ENCODE data around the gene C19orf38.

Gene C19orf38

DNA sequence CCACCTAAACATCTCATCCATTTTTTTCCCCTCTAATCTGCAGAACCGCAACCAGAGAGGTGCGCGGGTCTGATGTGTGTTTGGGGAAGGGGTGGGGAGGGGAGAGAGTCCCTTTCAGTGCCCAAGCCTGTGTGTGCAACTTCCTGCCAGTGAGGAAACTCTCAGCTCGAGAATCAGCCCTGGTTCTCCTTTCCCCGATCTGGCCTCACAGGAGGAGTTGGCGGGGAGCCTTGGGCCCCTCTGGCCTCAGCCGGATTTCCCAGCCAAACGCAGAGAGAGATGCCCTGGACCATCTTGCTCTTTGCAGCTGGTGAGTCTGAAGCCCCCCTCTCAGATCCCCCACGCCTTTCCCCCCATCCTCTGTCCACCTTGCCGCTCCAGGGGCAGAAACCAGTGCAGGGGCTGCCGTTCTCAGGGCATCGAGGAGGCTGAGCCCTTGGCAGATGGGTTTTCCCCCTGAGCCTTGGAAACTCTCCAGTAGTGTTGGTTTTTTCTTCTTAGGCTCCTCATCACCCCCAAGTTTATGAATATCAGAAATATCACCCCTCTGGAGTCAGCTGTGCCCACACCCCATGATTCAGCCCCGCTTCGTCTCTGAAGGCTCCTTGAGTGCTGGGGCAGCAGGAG is at the start of gene C19orf38:
Gene C19orf38 (plus strand): TSS at position 186 of the 627 bp plus-strand sequence. CDS start 94 bp downstream, at position 280.
- FAIRE-seq: no peak

DNA sequence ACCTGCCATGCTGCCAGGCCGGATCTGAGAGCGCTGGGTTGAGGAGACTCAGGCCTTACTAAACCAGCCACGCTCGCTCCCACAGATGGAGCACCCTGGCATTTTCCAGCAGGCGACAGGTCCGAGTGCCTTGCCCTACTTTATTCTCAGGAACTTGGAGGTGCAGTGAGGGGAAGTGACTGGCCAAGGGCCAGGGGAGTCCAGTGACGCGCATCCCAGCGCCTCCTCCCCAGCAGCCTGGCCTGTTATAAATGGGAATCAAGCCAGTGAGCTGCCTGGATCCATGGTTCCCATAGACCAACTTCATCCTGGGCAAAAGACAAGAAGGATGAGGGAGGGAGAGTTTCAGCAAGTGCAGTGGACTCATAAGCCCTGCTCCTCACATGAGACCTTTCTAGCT is 47.7 kb upstream of the C19orf38 start:
- FAIRE-seq: no peak

- FAIRE-seq: no peak
Measured at GRCh38 chr19:10802479-10802878, 45.7 kb upstream of the C19orf38 start.

- no peak for FAIRE-seq
Measured at GRCh38 chr19:10803252-10803651, 45.0 kb upstream of the C19orf38 start.

- no peak for FAIRE-seq
Measured at GRCh38 chr19:10805065-10805757, 43.0 kb upstream of the C19orf38 start.

DNA sequence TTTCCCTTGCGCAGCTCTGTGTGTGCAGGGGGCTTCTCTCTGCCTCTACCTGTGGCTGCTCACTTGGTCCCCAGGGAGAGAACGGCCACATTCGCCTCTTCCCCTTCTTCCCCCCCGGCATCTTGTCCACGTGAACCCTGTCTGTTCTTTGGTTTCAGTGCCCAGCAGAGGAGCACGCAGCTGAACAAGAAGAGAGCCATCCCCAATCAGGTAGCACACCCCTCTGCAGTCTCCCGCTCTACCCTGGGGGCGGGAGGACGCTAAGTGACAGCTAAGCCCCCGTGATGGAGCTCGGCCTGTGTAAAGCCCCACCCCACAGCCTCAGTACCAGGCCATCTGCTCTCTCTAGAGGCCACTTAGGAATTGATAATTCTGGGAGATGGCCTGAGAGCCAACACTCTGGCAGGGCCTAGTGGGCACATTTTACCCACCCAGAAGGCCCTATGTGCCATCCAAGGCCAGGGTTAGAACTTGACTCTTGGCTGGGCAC is 42.4 kb upstream of the C19orf38 start:
- no peak for FAIRE-seq

GRCh38 chr19:10808937-10809649 is 39.1 kb upstream of the C19orf38 start:
- FAIRE-seq: no peak

- FAIRE-seq: no peak
Measured at GRCh38 chr19:10809651-10810285, 38.4 kb upstream of the C19orf38 start.

- FAIRE-seq: no peak
Measured at GRCh38 chr19:10811391-10812111, 36.7 kb upstream of the C19orf38 start.

- no peak for FAIRE-seq
Measured at GRCh38 chr19:10812196-10812595, 36.0 kb upstream of the C19orf38 start.

DNA sequence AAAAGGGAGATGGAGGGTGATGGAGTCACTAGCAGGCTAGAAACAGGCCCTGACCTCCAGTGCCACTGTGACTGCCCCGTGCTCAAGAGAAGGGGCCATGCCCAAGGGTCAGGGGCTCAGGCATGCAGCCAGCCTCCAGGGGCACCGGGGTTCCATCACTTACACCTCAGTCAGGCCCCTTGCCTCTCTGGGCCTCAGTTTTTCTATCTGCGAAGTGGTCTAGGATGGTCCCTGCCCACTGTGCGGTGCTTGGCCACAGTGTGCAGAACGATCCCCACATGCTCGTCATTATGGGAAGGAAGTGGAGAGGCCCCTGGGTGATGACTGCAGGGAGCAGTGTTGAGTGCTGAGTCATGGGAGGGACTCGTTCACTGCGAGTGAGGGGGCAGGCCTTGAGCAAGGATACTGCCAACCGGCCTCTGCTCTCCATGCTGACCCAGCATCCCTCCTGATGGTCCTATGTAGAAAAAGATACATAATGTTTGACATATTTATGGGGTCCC is 35.3 kb upstream of the C19orf38 start:
- no peak for FAIRE-seq

- FAIRE-seq: no peak
Measured at GRCh38 chr19:10815007-10815536, 33.1 kb upstream of the C19orf38 start.

- no peak for FAIRE-seq
Measured at GRCh38 chr19:10815969-10816644, 32.1 kb upstream of the C19orf38 start.

- FAIRE-seq: no peak
Measured at GRCh38 chr19:10816691-10817090, 31.5 kb upstream of the C19orf38 start.

- FAIRE-seq: no peak
Measured at GRCh38 chr19:10817291-10818038, 30.8 kb upstream of the C19orf38 start.

- FAIRE-seq: no peak
Measured at GRCh38 chr19:10818301-10819123, 29.7 kb upstream of the C19orf38 start.

- FAIRE-seq: no peak
Measured at GRCh38 chr19:10819124-10820060, 28.8 kb upstream of the C19orf38 start.

DNA sequence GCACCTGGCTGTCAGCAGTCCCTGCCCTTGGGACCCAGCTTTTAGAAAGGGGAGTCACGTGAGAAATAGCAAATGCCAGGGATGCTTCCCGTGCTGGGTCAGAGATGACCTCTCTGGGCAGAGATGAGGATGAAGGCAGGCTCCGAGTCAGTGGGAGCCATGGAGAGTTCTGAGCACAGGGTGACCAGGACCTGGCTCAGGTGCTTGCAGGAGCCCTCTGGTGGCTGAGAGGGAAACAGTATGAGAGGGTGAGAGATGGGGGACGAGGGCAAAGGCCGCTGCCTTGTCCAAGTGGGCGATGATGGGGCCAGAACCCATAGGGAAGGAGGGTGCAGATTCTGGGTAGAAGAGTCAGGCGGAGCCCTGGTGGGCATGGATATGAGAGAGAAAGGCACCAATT is 28.0 kb upstream of the C19orf38 start:
- FAIRE-seq: no peak

- FAIRE-seq: no peak
Measured at GRCh38 chr19:10823690-10824089, 24.5 kb upstream of the C19orf38 start.
